ENCODE measurements around the gene SBNO2.
"Not testable (repeated sequence)": the region's sequence is repeated elsewhere in the genome, so short reads cannot be mapped to it uniquely, and the experiment has no call there.

Gene SBNO2

DNA sequence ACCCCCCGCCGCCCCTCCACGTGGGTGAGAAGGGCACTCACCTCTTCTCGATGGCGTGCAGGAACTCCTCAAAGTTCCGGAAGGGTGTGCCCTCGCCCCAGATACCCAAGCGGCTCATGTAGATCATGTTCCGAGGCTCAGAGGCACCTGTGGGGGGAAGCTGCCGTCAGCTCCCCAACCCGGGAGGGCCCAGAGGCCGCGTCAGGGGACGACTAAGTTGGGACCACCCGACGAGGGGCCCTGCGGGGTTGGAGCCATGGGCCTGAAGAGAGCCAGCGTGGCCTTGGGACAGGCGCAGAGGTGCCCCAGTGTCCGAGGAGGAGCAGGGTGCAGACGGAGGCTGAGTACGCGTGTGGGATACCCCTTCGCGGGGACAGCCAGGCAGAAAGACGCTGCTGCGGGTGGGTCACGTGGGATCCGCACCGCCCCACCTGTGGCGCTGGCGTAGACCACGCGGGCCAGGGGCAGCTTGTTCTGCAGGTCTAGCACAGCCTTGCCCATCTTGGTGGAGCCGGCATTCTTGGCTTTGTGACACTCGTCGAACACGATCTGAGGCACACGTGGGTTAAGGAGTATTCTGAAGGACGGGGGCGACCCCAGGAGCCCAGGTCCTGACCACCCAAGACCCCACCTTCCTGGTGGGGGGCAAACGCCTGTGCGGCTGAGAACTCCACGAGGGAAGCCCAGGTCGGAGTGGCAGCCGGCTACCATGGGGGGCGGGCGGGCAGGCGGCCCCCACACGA lies 54.4 kb downstream of the SBNO2 start:
- H3K4me3 ChIP-seq (ENCODE audit: low read length), result no peak overlapping the region
- TF ChIP-seq, protein P1, sequence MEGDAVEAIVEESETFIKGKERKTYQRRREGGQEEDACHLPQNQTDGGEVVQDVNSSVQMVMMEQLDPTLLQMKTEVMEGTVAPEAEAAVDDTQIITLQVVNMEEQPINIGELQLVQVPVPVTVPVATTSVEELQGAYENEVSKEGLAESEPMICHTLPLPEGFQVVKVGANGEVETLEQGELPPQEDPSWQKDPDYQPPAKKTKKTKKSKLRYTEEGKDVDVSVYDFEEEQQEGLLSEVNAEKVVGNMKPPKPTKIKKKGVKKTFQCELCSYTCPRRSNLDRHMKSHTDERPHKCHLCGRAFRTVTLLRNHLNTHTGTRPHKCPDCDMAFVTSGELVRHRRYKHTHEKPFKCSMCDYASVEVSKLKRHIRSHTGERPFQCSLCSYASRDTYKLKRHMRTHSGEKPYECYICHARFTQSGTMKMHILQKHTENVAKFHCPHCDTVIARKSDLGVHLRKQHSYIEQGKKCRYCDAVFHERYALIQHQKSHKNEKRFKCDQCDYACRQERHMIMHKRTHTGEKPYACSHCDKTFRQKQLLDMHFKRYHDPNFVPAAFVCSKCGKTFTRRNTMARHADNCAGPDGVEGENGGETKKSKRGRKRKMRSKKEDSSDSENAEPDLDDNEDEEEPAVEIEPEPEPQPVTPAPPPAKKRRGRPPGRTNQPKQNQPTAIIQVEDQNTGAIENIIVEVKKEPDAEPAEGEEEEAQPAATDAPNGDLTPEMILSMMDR (IDR thresholded peaks at IDR 0.05; ENCODE audit: insufficient read depth, low read depth, low read length, missing control alignments), result no peak
- DNase-seq (ENCODE audit: low read depth), result no peak

DNA sequence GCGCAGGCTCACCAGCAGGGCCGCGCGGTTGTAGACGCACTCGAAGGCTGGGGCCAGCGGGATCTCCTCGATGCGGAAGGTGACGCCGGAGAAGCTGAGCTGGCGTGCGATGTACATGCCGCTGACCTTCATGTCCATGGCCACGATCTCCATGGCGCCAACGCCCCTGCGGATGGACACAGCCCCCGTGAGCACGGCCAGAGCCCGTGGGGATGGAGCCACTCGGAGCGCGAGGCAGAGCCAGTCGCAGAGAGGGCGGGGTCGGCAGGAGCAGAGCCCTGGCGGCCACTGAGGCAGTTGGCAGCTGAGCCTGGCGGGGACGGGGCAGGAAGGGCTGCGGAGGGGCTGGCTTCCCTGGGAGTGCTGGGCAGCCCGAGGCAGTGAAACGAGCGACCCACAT lies 55.1 kb downstream of the SBNO2 start:
- TF ChIP-seq, protein P1 (IDR thresholded peaks at IDR 0.05; ENCODE audit: insufficient read depth, low read depth, low read length, missing control alignments), result no peak
- no peak for DNase-seq (ENCODE audit: low read depth)
- no peak overlapping the region for H3K4me3 ChIP-seq (ENCODE audit: low read length)

DNA sequence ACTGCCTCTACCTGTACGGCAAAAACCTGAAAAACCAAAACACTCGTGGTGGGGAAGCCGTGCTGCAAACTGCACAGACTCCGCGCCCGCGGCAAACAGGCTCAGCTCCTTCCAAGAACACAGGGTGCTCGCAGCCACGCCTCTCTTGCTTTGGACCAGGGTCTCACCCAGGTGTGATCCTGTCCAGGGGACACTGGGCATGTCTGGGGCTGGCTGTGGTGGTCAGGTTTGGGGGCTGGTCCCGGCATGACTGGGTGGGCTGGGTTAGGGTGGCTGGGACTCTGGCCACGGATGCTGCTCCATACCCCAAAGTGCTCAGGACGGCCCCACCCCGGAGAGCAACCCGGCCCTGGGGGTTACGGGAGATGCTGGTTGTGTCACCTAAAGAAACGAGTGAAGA lies 56.4 kb downstream of the SBNO2 start:
- H3K4me3 ChIP-seq (ENCODE audit: low read length), result no peak overlapping the region
- no peak for DNase-seq (ENCODE audit: low read depth)
- TF ChIP-seq, protein P1 (IDR thresholded peaks at IDR 0.05; ENCODE audit: insufficient read depth, low read depth, low read length, missing control alignments), result no peak

DNA sequence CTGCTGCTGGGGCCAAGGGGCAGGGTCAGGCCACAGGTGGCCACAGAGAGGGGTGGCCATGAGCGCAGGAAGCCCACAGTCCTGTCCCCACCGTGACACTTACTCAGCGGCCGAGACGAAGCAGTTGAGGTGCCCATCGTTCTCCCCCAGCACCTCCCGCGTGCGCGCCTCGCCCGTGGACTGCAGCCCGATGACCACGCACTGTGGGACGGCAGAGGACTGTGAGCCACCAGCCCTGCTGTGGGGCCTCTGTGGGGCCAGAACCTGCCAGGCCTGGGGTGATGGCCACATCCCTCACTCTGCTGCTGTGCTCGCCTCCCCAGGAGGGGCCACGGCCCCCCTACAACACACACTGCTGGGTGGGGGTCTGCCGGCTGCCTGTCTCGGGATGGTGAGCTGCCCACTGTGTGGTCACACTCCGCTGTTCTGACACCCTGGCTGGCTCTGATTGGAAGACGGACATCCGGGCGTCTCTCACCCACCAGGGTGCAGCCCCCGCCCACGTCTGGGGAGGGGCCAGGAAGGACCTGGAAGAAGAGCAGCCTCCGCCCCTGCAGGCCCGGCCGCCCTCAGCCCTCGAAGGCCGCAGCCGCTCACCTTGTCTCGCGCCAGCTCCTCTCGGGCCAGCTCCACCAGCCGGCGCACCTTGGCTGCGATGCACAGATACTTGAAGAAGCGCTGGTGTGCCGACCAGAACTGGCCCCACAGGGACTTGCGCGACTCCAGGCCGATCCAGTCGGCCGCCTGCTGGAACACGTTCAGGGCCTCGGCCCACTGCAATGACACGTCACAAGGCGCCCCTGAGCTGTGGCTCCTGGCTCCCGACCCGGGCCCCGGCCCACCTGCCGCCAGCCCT lies 57.1 kb downstream of the SBNO2 start:
- no peak for DNase-seq (ENCODE audit: low read depth)
- TF ChIP-seq, protein P1 (IDR thresholded peaks at IDR 0.05; ENCODE audit: insufficient read depth, low read depth, low read length, missing control alignments), result no peak
- no peak overlapping the region for H3K4me3 ChIP-seq (ENCODE audit: low read length)

DNA sequence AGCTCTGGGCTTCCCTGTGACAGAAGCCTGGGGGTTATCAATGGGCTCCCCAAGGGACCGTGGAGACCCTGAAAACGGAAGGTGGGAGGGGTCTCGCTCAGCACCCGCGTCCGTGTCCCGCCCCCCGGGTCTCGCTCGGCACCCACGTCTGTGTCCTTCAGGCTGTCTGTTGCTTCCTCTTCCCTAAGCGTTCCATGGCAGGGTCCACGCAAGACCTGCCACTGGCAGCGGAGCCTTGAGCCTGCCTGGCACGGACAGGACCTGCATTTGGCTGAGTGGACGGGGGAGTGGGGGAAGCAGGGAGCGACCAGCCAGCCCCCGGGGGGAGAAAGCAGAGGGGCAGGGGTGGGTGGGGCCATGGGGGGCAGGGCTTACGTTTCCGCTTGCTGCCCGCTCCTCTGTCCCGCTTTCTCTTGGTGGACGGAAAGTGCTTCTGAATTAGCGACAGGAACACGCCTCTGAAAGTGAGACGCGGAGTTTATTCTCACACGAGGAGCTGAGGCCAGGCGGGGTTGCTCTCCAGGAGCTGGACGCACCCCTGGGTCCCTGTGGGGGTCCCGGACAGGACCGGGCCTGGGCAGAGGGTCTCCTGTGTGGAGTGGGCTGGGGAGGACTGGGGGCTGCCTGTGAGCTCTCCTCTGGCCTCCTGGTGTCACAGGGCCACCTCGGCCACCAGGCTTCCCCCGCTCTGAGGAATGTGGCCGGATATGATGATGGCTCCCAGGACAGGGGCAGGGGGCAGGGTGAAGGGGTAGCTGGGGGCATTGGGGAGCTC lies 58.2 kb downstream of the SBNO2 start:
- no peak overlapping the region for H3K4me3 ChIP-seq (ENCODE audit: low read length)
- TF ChIP-seq, protein P1 (IDR thresholded peaks at IDR 0.05; ENCODE audit: insufficient read depth, low read depth, low read length, missing control alignments), result no peak
- DNase-seq (ENCODE audit: low read depth), result no peak

DNA sequence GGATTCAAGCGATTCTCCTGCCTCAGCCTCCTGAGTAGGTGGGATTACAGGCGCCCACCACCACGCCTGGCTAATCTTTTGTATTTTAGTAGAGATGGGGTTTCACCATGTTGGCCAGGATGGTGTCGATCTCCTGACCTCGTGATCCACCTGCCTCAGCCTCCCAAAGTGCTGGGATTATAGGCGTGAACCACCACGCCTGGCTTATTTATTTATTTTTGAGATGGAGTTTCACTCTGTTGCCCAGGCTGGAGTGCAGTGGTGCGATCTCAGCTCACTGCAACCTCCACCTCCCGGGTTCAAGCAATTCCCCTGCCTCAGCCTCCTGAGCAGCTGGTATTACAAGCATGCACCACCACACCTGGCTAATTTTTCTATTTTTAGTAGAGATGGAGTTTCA lies 59.3 kb downstream of the SBNO2 start:
- not testable (repeated sequence) for DNase-seq (ENCODE audit: low read depth); H3K4me3 ChIP-seq (ENCODE audit: low read length)

DNA sequence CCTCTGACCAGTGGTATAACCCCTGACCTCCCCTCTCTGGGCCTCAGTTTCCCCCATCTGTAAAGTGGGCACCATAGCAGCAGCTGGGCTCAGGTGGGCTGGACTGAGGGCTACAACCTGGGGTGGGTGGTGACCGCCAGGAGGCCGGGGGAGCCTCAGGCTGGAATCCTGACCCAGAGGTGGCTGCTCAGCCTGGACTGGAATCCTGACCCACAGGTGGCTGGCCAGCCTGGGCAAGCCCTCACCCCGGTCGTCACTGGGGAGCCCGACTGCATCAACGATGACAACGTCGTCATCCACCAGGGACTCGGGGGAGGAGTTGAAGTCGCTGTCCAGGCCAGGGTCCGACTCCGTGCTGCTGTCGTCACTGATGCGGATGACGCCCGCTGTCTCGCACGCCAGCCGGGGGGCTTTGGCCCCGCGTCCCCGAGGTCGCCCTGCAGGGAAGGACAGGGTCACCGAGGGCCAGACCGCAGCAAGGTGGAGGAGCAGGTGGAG lies 60.0 kb downstream of the SBNO2 start:
- DNase-seq (ENCODE audit: low read depth), result no peak
- H3K4me3 ChIP-seq (ENCODE audit: low read length), result no peak overlapping the region
- TF ChIP-seq, protein P1 (IDR thresholded peaks at IDR 0.05; ENCODE audit: insufficient read depth, low read depth, low read length, missing control alignments), result no peak
